ENCODE data around the gene SCLT1.

The SCLT1 gene

GRCh38 chr4:128865132-128865531 is 228.2 kb downstream of the SCLT1 start:
- Histone ChIP-seq H3K4me1 (ENCODE audit: control insufficient read depth, insufficient read depth, low read length) (peaks cover 6% of the 10 kb centered on the region), H3K36me3 (ENCODE audit: control insufficient read depth, insufficient read depth, low read length) (peaks cover 42% of the 10 kb centered on the region), H3K9me3 (ENCODE audit: control insufficient read depth, low read length) (no peaks in the 10 kb centered on the region), H3K4me3 (ENCODE audit: insufficient read depth, low read depth, low read length) (no peak overlapping the region), H3K27ac (ENCODE audit: insufficient read depth, low read depth, low read length, poor library complexity, severe bottlenecking) (no peak overlapping the region), H3K27me3 (ENCODE audit: control insufficient read depth, insufficient read depth, low read length, poor library complexity, severe bottlenecking) (no peaks in the 10 kb centered on the region)
- WGBS, 2 experiments: 91 to 96% methylated on average over 2 of the region's 2 CpGs

- Histone ChIP-seq H3K4me3 (ENCODE audit: insufficient read depth, low read depth, low read length) (no peak overlapping the region), H3K27me3 (ENCODE audit: control insufficient read depth, insufficient read depth, low read length, poor library complexity, severe bottlenecking) (no peaks in the 10 kb centered on the region), H3K9me3 (ENCODE audit: control insufficient read depth, low read length) (no peaks in the 10 kb centered on the region), H3K27ac (ENCODE audit: insufficient read depth, low read depth, low read length, poor library complexity, severe bottlenecking) (no peak overlapping the region), H3K36me3 (ENCODE audit: control insufficient read depth, insufficient read depth, low read length) (peaks cover 46% of the 10 kb centered on the region), H3K4me1 (ENCODE audit: control insufficient read depth, insufficient read depth, low read length) (peaks cover 9% of the 10 kb centered on the region)
- WGBS, 2 experiments: 59 to 62% methylated on average over 9 to 10 of the region's 10 CpGs
Observed at GRCh38 chr4:128863312-128864075, 229.8 kb downstream of the SCLT1 start.

DNA sequence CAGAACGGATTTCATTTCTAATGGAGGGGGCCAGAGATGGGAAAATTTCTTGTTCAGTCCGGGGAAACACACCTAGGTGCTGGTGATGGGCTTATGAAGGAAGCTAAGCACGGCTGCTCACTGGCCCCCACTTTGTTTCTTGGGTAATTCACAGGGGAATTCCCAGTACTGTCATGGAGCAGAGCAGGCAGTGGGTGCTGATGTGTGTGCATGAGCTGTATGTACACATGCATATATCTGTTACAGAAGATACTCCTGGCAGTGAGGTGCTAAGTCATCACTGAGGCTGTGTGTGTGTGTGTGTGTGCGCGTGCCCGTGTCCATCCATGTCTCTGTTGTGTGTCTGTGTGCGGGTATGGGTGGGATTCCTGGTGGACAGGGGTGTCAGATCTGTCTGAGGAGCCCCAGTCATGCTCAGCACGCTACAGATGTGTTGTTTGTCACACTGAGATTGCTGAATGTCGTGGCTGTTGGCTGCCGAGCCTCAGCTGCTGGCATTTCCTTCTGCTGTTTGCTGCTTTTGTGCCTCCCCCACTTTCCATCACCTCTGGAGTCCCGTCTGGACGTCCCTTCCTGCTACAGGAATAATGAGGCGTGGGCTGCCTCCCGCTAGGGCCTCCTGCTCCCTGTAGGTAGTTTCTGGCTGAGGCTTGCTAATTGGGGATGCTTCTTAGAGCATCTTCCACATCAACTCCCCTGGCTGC is 230.6 kb downstream of the SCLT1 start:
- Histone ChIP-seq H3K4me1 (ENCODE audit: control insufficient read depth, insufficient read depth, low read length) (peaks cover 9% of the 10 kb centered on the region), H3K27ac (ENCODE audit: insufficient read depth, low read depth, low read length, poor library complexity, severe bottlenecking) (peak overlapping the region; percentile 11), H3K27me3 (ENCODE audit: control insufficient read depth, insufficient read depth, low read length, poor library complexity, severe bottlenecking) (no peaks in the 10 kb centered on the region), H3K36me3 (ENCODE audit: control insufficient read depth, insufficient read depth, low read length) (peaks cover 44% of the 10 kb centered on the region), H3K4me3 (ENCODE audit: insufficient read depth, low read depth, low read length) (no peak overlapping the region), H3K9me3 (ENCODE audit: control insufficient read depth, low read length) (no peaks in the 10 kb centered on the region)
- WGBS, 2 experiments: 76 to 82% methylated on average over 14 of the region's 14 CpGs

GRCh38 chr4:128861856-128862518 is 231.4 kb downstream of the SCLT1 start:
- H3K27me3 ChIP-seq (ENCODE audit: control insufficient read depth, insufficient read depth, low read length, poor library complexity, severe bottlenecking): no peaks in the 10 kb centered on the region
- peaks cover 9% of the 10 kb centered on the region for H3K4me1 ChIP-seq (ENCODE audit: control insufficient read depth, insufficient read depth, low read length)
- WGBS, 2 experiments: 95 to 98% methylated on average over 13 of the region's 13 CpGs
- no peak overlapping the region for H3K27ac ChIP-seq (ENCODE audit: insufficient read depth, low read depth, low read length, poor library complexity, severe bottlenecking)
- H3K4me3 ChIP-seq (ENCODE audit: insufficient read depth, low read depth, low read length): no peak overlapping the region
- H3K36me3 ChIP-seq (ENCODE audit: control insufficient read depth, insufficient read depth, low read length): peaks cover 46% of the 10 kb centered on the region
- no peaks in the 10 kb centered on the region for H3K9me3 ChIP-seq (ENCODE audit: control insufficient read depth, low read length)

DNA sequence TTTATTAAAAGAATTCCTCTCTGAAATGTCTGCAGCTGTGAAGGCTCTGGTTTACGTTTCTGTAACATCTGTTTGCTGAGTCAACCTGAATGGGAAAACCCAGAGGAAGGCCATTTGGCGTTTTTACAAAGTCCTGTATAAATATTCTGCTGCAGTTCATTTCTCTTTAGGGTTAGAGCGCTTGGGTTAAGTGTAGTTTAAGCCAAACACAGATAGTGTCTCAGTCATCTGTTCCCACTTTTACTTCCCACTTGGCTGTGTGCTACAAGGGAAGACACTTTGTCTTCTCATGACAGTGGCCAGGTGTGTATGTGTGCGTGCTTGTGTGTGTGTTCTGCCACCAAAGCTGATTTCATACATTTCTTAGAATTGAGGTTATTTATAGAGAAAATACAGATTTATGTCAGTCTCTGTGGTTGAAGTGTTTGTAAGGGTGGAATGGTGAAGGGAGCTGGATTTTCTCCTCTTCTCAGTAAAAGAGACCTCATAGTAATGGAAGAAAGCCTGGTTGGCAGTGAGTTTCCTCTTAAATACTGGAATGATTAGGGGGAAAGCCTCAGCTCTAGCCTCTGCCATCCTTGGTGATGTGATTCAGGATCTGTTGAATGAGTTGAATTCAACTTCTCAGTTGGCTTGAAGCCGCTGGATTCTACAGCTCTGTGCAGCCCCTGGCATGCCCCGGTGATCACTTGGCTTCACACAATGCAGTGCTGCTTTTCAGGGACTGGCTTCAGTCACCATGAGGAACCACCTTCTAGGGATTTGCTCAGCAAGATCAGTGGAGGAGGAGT is 233.3 kb downstream of the SCLT1 start:
- H3K4me1 ChIP-seq (ENCODE audit: control insufficient read depth, insufficient read depth, low read length): peaks cover 9% of the 10 kb centered on the region

DNA sequence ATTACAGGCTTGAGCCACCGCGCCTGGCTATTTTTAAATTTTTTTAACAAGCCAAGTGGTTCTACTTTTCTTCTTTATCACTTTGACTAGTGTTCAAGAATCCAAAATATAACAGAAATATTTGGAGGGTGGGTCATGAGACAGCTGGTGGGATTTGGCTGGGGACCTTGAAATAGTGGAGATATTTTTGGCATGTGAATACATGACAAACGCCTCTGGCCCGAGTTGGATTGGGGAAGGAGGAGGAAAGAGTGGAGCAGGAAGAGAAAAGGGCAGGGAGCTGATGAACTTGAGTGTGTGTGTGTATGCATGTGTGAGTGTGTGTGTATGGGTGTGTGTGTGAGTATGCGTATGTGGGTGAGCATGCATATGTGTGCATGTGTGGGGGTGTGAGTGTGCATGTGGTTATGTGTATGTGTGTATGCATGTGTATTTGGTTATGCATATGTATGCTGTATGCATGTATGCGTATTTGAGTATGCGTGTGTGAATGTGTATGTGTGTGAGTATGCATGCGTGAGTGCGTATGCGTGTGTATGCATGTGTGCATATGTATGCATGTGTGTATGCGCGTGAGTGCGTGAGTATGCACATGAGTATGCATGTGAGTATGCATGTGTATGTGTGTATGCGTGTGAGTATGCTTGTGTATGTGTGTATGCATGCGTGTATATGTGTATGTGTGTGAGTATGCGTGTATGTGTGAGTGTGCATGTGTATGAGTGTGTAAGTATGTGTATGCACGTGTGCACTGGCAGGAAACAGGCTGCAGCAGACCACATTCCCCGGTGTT is 234.3 kb downstream of the SCLT1 start:
- H3K27me3 ChIP-seq (ENCODE audit: control insufficient read depth, insufficient read depth, low read length, poor library complexity, severe bottlenecking): no peaks in the 10 kb centered on the region
- H3K4me3 ChIP-seq (ENCODE audit: insufficient read depth, low read depth, low read length): no peak overlapping the region
- 96% methylated on average over 18 of the region's 18 CpGs for WGBS, 2 experiments
- H3K36me3 ChIP-seq (ENCODE audit: control insufficient read depth, insufficient read depth, low read length): peaks cover 51% of the 10 kb centered on the region
- no peak overlapping the region for H3K27ac ChIP-seq (ENCODE audit: insufficient read depth, low read depth, low read length, poor library complexity, severe bottlenecking)
- no peaks in the 10 kb centered on the region for H3K9me3 ChIP-seq (ENCODE audit: control insufficient read depth, low read length)
- H3K4me1 ChIP-seq (ENCODE audit: control insufficient read depth, insufficient read depth, low read length): peaks cover 9% of the 10 kb centered on the region

More for the DNA sequence above, 233.3 kb downstream of the SCLT1 start:
- H3K9me3 ChIP-seq (ENCODE audit: control insufficient read depth, low read length): no peaks in the 10 kb centered on the region
- no peak overlapping the region for H3K27ac ChIP-seq (ENCODE audit: insufficient read depth, low read depth, low read length, poor library complexity, severe bottlenecking)
- WGBS, 2 experiments: 93 to 96% methylated on average over 6 of the region's 6 CpGs
- no peak overlapping the region for H3K4me3 ChIP-seq (ENCODE audit: insufficient read depth, low read depth, low read length)
- peaks cover 53% of the 10 kb centered on the region for H3K36me3 ChIP-seq (ENCODE audit: control insufficient read depth, insufficient read depth, low read length)
- H3K27me3 ChIP-seq (ENCODE audit: control insufficient read depth, insufficient read depth, low read length, poor library complexity, severe bottlenecking): no peaks in the 10 kb centered on the region

GRCh38 chr4:128856246-128856645 is 237.1 kb downstream of the SCLT1 start:
- Histone ChIP-seq H3K9me3 (ENCODE audit: control insufficient read depth, low read length) (no peaks in the 10 kb centered on the region), H3K36me3 (ENCODE audit: control insufficient read depth, insufficient read depth, low read length) (peaks cover 61% of the 10 kb centered on the region), H3K4me3 (ENCODE audit: insufficient read depth, low read depth, low read length) (no peak overlapping the region), H3K27me3 (ENCODE audit: control insufficient read depth, insufficient read depth, low read length, poor library complexity, severe bottlenecking) (no peaks in the 10 kb centered on the region), H3K4me1 (ENCODE audit: control insufficient read depth, insufficient read depth, low read length) (peaks cover 3% of the 10 kb centered on the region), H3K27ac (ENCODE audit: insufficient read depth, low read depth, low read length, poor library complexity, severe bottlenecking) (no peak overlapping the region)
- 94 to 96% methylated on average over 2 of the region's 2 CpGs for WGBS, 2 experiments

- H3K27me3 ChIP-seq (ENCODE audit: control insufficient read depth, insufficient read depth, low read length, poor library complexity, severe bottlenecking): no peaks in the 10 kb centered on the region
- peaks cover 63% of the 10 kb centered on the region for H3K36me3 ChIP-seq (ENCODE audit: control insufficient read depth, insufficient read depth, low read length)
- WGBS, 2 experiments: 92 to 97% methylated on average over 7 of the region's 7 CpGs
- no peaks in the 10 kb centered on the region for H3K9me3 ChIP-seq (ENCODE audit: control insufficient read depth, low read length)
- H3K4me3 ChIP-seq (ENCODE audit: insufficient read depth, low read depth, low read length): no peak overlapping the region
- H3K4me1 ChIP-seq (ENCODE audit: control insufficient read depth, insufficient read depth, low read length): peaks cover 3% of the 10 kb centered on the region
- no peak overlapping the region for H3K27ac ChIP-seq (ENCODE audit: insufficient read depth, low read depth, low read length, poor library complexity, severe bottlenecking)
Observed at GRCh38 chr4:128855621-128856020, 237.7 kb downstream of the SCLT1 start.

DNA sequence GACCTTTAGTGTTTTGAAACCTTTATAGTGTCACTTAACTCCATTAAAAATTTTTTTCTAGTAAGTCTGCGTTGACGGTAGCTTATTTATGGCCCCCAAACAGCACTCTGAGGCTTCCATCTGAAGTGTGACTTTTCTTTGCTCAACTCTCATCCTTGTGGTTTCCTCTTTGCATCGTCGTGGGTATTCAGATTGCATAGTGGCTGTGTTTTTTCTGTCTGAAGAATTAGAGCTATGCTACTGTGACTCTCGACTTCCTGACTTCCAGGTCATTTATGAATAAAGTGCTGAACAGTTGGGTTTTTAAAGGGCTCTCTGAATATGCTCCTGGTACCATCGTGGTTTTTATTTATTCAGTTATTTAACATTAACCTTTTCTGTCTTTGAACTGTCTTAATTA is 238.9 kb downstream of the SCLT1 start:
- H3K27ac ChIP-seq (ENCODE audit: insufficient read depth, low read depth, low read length, poor library complexity, severe bottlenecking): no peak overlapping the region
- H3K36me3 ChIP-seq (ENCODE audit: control insufficient read depth, insufficient read depth, low read length): peaks cover 64% of the 10 kb centered on the region

More for the DNA sequence above, 238.9 kb downstream of the SCLT1 start:
- Histone ChIP-seq H3K4me1 (ENCODE audit: control insufficient read depth, insufficient read depth, low read length) (no peaks in the 10 kb centered on the region), H3K27me3 (ENCODE audit: control insufficient read depth, insufficient read depth, low read length, poor library complexity, severe bottlenecking) (no peaks in the 10 kb centered on the region), H3K4me3 (ENCODE audit: insufficient read depth, low read depth, low read length) (no peak overlapping the region), H3K9me3 (ENCODE audit: control insufficient read depth, low read length) (no peaks in the 10 kb centered on the region)
- 94 to 97% methylated on average over 5 to 6 of the region's 6 CpGs for WGBS, 2 experiments
